ENCODE results near the gene SOX18. TPM values are rescaled to one million over a fixed set of nuclear protein-coding genes. Genes with fewer than 3 reads are reported as not detected.

SOX18 gene
- total and polyA plus RNA-seq, 2 of the 8 experiments (the other 6 are each of a cell fraction or from before 2014, with no cell fraction given) = 0.09 TPM; not detected in 1

- TF ChIP-seq RXRA (IDR thresholded peaks at IDR 0.05; ENCODE audit: insufficient read depth, low read depth, low read length) (0 out of 2 replicates have a peak, but pooled peaks have one; percentile 45), CTBP2 (IDR thresholded peaks at IDR 0.05; ENCODE audit: borderline replicate concordance, insufficient read depth, insufficient read length, low read length) (no peak), EGR1 (IDR thresholded peaks at IDR 0.05; ENCODE audit: borderline replicate concordance, low read depth, low read length) (no peak), SAP30 (IDR thresholded peaks at IDR 0.05; ENCODE audit: insufficient read depth, insufficient replicate concordance, low read length) (no peak), SRF (IDR thresholded peaks at IDR 0.05; ENCODE audit: low read depth, low read length) (no peak), JUND (IDR thresholded peaks at IDR 0.05; ENCODE audit: low read length) (0 out of 2 replicates have a peak, but pooled peaks have one; percentile 15), CHD2 (IDR thresholded peaks at IDR 0.05; ENCODE audit: low read length) (peak; percentile 18; the same call in 1 of the 2 replicates), CBX5 (IDR thresholded peaks at IDR 0.05; ENCODE audit: low read depth, low read length) (no peak), YY1 (IDR thresholded peaks at IDR 0.05; ENCODE audit: low read depth, low read length) (no peak), FOSL1 (IDR thresholded peaks at IDR 0.05; ENCODE audit: insufficient read depth, low read depth, low read length) (no peak), BCL11A (IDR thresholded peaks at IDR 0.05; ENCODE audit: low read depth in 2 of 2, low read length in 2 of 2) (no peak), TAF7 (optimal IDR thresholded peaks at IDR 0.05; ENCODE audit: borderline replicate concordance, low read depth, low read length) (peak; percentile 12), HDAC2 (IDR thresholded peaks at IDR 0.05; ENCODE audit: borderline replicate concordance in 1 of 2, low read depth in 2 of 2, low read length in 2 of 2) (peak in 1 of 2 experiments; percentile 73; a peak in 1 of 4 replicates), CEBPB (IDR thresholded peaks at IDR 0.05; ENCODE audit: low read depth, low read length) (no peak), TEAD4 (IDR thresholded peaks at IDR 0.05; ENCODE audit: low read depth, low read length) (no peak), ZNF274 (IDR thresholded peaks at IDR 0.05; ENCODE audit: borderline replicate concordance, extremely low read depth, low read length) (no peak), PHF8 (conservative IDR thresholded peaks at IDR 0.05; ENCODE audit: low read depth, low read length) (no peak), BACH1 (IDR thresholded peaks at IDR 0.05; ENCODE audit: low read length) (no peak), CHD1 (IDR thresholded peaks at IDR 0.05; ENCODE audit: low read depth, low read length) (no peak), KDM4A (IDR thresholded peaks at IDR 0.05; ENCODE audit: low read depth, low read length, severe bottlenecking) (no peak), KDM5A (IDR thresholded peaks at IDR 0.05; ENCODE audit: low read length) (no peak)
- TF ChIP-seq, protein P1, sequence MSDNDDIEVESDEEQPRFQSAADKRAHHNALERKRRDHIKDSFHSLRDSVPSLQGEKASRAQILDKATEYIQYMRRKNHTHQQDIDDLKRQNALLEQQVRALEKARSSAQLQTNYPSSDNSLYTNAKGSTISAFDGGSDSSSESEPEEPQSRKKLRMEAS (IDR thresholded peaks at IDR 0.05) = peak; percentile 63
- TF ChIP-seq, protein P2, sequence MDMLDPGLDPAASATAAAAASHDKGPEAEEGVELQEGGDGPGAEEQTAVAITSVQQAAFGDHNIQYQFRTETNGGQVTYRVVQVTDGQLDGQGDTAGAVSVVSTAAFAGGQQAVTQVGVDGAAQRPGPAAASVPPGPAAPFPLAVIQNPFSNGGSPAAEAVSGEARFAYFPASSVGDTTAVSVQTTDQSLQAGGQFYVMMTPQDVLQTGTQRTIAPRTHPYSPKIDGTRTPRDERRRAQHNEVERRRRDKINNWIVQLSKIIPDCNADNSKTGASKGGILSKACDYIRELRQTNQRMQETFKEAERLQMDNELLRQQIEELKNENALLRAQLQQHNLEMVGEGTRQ (IDR thresholded peaks at IDR 0.05; ENCODE audit: low read length) = peak; percentile 55
These were observed 20.3 kb upstream of the SOX18 start (continued) for GRCh38 chr20:64069614-64070243.

Measured in H1 (cell line).